GM18867 (cell line): ENCODE results near the gene MYBPH.

Source experiments
- ATAC-seq: cut with Tn5 transposase; IDR thresholded peaks from one replicate; pipeline ENCODE4 v1.9.1; 2021; ENCODE audit warnings: mild to moderate bottlenecking, moderate library complexity; ENCODE audit not compliant: unreplicated experiment

The MYBPH gene

GRCh38 chr1:203150511-203151297 lies 24.9 kb downstream of the MYBPH start:
- ATAC-seq, result no peak

GRCh38 chr1:203149188-203149840 lies 26.3 kb downstream of the MYBPH start:
- no peak for ATAC-seq

- no peak for ATAC-seq
Measured at GRCh38 chr1:203148579-203148978, 27.0 kb downstream of the MYBPH start.

- no peak for ATAC-seq
Measured at GRCh38 chr1:203148127-203148526, 27.5 kb downstream of the MYBPH start.

- ATAC-seq, result no peak
Measured at GRCh38 chr1:203147376-203147775, 28.2 kb downstream of the MYBPH start.

- ATAC-seq, result no peak
Measured at GRCh38 chr1:203146537-203146936, 29.1 kb downstream of the MYBPH start.

- no peak for ATAC-seq
Measured at GRCh38 chr1:203146042-203146369, 29.6 kb downstream of the MYBPH start.

GRCh38 chr1:203145321-203146041 lies 30.1 kb downstream of the MYBPH start:
- no peak for ATAC-seq

GRCh38 chr1:203144661-203145060 lies 31.0 kb downstream of the MYBPH start:
- no peak for ATAC-seq

GRCh38 chr1:203143641-203144040 lies 32.0 kb downstream of the MYBPH start:
- no peak for ATAC-seq

- ATAC-seq, result no peak
Measured at GRCh38 chr1:203142684-203143408, 32.8 kb downstream of the MYBPH start.

GRCh38 chr1:203142124-203142523 lies 33.5 kb downstream of the MYBPH start:
- no peak for ATAC-seq

GRCh38 chr1:203140743-203141520 lies 34.7 kb downstream of the MYBPH start:
- ATAC-seq, result no peak

- no peak for ATAC-seq
Measured at GRCh38 chr1:203139976-203140475, 35.6 kb downstream of the MYBPH start.

GRCh38 chr1:203138066-203138465 lies 37.6 kb downstream of the MYBPH start:
- no peak for ATAC-seq

- ATAC-seq, result no peak
Measured at GRCh38 chr1:203137324-203137723, 38.3 kb downstream of the MYBPH start.

- no peak for ATAC-seq
Measured at GRCh38 chr1:203136409-203137042, 39.1 kb downstream of the MYBPH start.

- no peak for ATAC-seq
Measured at GRCh38 chr1:203135636-203136305, 39.9 kb downstream of the MYBPH start.

GRCh38 chr1:203133970-203134725 lies 41.5 kb downstream of the MYBPH start:
- no peak for ATAC-seq
